GM18868 (cell line): ENCODE data around the gene ULK3.

Experiments used
- ATAC-seq: cut with Tn5 transposase; IDR thresholded peaks from one replicate; pipeline ENCODE4 v1.9.1; 2021; ENCODE audit warnings: mild to moderate bottlenecking, moderate library complexity; ENCODE audit not compliant: unreplicated experiment

The ULK3 gene

DNA sequence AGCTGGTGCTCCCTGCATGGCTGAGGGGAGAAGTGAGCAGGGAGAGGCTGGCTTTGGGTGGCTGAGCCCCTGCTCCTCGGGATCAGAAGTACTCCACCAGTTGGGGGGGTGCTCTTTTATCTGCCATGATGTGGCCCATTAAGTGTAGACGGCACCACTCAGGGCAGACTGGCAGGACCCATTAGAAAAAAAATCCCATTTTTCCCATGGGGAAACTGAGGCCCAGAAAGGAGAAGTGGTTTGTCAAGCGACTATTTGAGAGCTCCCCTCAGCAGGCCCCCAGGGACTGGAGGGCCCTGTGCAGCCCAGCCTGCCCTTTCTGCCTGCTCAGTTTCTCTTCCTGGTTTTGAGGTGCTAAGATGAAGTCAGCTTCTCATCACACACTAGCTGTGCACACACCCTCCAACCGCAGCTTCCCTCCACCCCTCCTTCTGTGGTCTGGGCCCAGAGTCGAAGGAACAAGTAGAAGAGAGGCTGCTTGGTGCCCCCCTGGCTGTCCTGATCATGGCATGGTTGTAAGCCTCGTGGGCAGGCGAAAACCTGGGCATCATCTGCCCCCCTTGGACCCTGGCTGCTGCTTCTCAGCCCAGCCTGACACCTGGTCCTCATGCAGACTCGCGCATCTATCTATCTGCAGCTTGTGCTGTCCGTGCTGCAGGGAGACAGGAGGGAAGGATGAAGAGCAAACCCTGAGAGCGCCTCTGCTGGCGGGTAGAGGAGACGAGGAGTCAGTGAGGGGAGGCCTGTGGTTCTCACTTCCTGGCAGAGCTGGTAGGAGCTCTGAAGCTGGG is 55.5 kb downstream of the ULK3 start:
- peak; percentile 47 for ATAC-seq

DNA sequence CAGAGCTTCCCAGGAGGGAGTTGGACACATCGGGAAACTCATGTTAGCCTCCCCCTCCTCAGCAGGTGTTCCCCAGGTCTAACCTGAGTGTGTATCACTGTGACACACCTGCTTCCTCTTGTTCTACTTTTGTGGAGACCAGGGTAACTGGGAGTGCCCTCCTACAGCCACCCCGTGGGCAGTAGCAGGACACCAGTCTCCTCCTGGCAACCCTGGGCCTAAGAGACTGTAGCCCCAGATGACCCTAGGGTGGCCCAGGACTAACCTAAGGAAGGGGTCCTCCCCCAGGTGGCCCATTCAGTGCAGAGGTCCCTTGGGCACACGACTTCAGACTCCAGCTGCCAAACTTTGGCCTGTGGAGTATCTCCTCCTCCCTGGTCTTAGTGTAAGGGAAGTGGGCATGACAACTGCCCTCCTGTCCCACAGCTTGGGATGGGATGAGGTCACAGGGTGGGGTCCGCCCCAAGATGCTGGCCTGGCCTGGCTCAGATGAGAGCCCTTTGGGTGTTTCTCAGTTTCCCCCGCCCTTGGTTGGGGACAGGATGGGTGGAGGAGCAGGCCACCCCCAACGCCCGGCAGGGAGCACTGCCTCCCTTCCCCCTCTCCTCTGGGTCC is 56.3 kb downstream of the ULK3 start:
- no peak for ATAC-seq
